ENCODE measurements around the gene NCK2.

- TF ChIP-seq CTCF (conservative IDR thresholded peaks at IDR 0.05; ENCODE audit: low read depth, low read length) (no peak), BHLHE40 (IDR thresholded peaks at IDR 0.05; ENCODE audit: low read depth, low read length) (no peak), MXI1 (IDR thresholded peaks at IDR 0.05; ENCODE audit: borderline replicate concordance, low read depth, low read length) (no peak), FOS (IDR thresholded peaks at IDR 0.05; ENCODE audit: low read depth, low read length) (no peak), SMC3 (IDR thresholded peaks at IDR 0.05; ENCODE audit: low read depth, low read length) (no peak), POLR2A (IDR thresholded peaks at IDR 0.05; ENCODE audit: low read depth, low read length) (no peak)
These were observed 45.9 kb upstream of the NCK2 start for GRCh38 chr2:105698820-105699219.

Measured in IMR-90 (cell line).